Fibroblast of lung (primary cell): ENCODE measurements around the gene CCNDBP1.

Source experiments
- CTCF ChIP-seq, 2 donors: IDR thresholded peaks in 1 of 2; conservative IDR thresholded peaks in 1 of 2; 1 replicate in 1 of 2; 2 replicates in 1 of 2; pipeline ENCODE4 v1.5.1; 2011 to 2012; ENCODE audit warnings: low read length in 2 of 2, control low read depth in 1 of 2, inconsistent platforms in 1 of 2, low read depth in 1 of 2, mild to moderate bottlenecking in 1 of 2
- EZH2 ChIP-seq: IDR thresholded peaks from 2 replicates; pipeline ENCODE4 v1.5.1; 2012; ENCODE audit warnings: low read length, control low read depth, mild to moderate bottlenecking; ENCODE audit errors: missing control alignments

GRCh38 chr15:43206054-43206453 lies 20.9 kb downstream of the CCNDBP1 start:
- TF ChIP-seq CTCF (conservative IDR thresholded peaks at IDR 0.05 in 1 of 2, IDR thresholded peaks at IDR 0.05 in 1 of 2; ENCODE audit: low read depth in 1 of 2, low read length in 2 of 2): no peak
- TF ChIP-seq EZH2: no peak
